Fibroblast of skin of abdomen (primary cell): ENCODE results near the gene ZNF132.

Source experiments
- DNase-seq: peaks from one replicate; pipeline ENCODE4 v3.0.0-alpha.2; 2013

Gene ZNF132

DNA sequence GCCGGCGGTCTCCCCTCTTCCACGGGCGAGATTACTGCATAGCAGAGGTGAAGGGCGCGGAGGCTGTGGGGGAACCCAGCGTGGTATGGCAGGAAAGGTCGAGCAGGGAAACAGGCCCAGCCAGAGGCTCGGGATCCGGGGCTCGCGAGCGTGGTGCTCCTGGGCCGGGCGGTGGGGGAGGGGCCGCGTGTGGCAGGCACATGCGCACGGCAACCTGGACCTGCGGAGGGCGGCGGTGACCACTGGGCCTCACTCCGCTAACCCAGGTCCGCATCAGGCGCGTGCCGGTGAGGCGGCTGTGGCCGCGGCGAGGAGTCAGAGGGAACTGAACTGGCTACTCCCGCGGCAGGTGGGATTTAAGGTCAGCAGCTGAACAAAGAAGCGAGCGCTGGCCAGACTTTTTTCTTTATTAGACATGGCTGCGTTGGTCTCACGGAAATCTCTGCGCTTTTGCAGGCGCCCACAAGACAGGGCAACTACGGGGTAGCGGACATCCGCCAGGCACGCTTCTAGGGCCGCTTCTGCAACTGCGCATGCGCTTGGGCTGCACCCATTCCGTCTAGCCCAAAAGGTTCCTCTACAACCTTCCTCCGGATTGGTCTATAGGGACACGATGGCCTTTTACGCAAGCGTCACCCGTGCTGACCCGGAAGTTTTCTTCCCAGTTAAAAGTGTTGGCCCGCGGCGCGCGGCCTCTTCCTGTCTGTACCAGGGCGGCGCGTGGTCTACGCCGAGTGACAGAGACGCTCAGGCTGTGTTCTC is 53.2 kb downstream of the ZNF132 start, which contains the start of gene RPS5:
TSS of gene RPS5 (plus strand) at position 694 of the 762 bp plus-strand sequence. CDS start 869 bp downstream, outside the sequence.
- DNase-seq = peak; percentile 99

DNA sequence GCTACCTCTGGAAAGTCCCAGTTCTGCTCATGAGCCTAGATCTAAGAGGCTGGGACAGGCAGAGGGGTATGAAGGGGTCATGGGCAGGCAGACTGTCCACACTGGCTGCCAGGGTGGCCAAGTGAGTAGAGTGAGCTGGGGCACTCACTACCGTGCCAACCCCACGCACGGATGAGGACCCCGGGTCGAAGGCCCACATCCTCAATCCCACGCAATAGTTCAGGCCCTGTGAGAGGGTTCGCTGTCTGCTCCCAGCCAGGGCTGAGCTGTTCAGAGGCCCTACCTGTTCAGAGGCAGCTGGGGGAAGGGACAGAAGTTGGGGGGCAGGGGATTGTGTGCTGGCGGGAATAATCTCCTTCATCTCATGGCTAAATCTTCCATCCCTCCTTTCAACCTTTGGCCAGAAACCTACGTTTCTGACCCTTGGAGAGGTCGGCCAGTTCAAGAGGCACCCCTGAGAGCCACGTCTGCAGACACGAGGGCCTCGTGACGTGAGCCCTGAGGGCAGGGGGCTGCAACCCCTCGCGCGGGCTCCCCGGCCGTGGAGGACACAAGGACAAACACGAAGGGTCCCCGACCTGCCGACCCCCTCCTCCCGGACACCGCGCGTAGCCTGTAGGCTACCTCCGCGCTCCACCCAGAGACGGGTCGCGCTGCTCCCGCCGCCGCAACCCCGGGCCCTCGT is 53.9 kb downstream of the ZNF132 start:
- DNase-seq = no peak

DNA sequence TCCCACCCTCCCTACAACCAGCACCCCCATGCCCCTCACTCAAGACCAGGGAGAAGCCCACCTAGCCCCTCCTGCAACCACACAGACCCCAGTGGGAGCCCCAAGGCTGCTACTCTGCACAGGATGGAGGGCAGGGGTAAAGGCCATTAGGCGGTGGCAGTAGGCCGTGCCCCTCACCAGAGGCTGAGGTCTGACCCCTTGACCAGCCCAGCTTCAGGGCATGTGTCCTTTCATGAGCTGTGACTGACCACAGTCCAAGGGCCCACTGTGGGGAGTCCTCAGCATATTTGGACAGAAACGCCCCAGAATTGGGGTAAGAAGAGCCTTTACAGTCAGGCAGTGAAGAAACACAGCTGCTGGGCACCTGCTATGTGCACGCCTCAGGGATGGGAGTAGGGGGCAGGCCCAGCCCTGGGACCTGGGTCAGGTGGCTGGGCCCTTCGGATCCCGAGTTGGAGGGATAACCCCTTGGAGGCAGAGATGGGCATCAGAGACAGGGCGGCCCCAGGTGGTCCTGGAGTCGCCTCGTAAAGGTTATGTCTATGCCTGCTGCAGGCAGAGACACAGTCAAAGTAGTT is 54.6 kb downstream of the ZNF132 start:
- DNase-seq = no peak

DNA sequence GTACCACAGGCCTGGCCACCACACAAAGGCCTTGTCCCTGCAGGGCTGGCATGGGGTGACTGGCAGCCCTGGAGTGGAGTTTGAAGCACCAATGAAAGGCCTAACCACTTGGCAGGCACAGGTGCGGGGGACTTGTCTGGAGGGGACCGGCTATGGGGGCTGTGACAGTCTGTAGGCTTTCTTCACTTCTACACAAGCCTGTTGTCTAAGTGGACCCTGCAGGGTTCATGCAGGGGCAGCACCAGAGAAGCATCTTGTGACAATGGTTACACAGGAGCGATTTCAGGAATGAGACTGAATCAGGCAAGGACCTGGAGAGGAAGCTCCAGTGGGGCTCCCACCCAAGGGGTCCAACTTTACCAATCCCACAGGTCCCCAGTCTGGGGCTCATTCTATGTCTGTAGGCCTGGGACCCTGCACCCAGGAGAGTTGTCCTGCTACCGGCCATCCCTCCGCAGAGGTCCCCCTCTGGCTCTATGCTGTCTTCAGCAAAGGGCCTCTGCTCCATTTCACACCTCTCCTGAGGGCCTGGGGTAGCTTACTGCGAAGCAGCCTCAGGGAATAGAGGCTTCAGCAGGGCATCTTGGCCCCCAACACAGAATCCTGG is 56.9 kb downstream of the ZNF132 start:
- DNase-seq = no peak
